ENCODE data around the gene FGFR4.

FGFR4 gene

GRCh38 chr5:177094224-177095087, 7.7 kb downstream of the FGFR4 start:
- no peak overlapping the region for H2AFZ ChIP-seq (ENCODE audit: low read depth, low read length)
- peak overlapping the region; percentile 74 for H2AK5ac ChIP-seq (ENCODE audit: low read length, severe bottlenecking)
- H3K27ac ChIP-seq (ENCODE audit: low read length, poor library complexity, severe bottlenecking): peak overlapping the region; percentile 74
- no peak overlapping the region for H3K4me3 ChIP-seq (ENCODE audit: insufficient read depth in 1 of 2, low read depth in 1 of 2, low read length in 2 of 2)
- no peaks in the 10 kb centered on the region for H3K9me3 ChIP-seq (ENCODE audit: control insufficient read depth, low read length)
- H3K4me1 ChIP-seq (ENCODE audit: control insufficient read depth, insufficient read depth, low read depth, low read length): peaks cover 70% of the 10 kb centered on the region
- peak overlapping the region in 1 of 2 experiments; percentile 85 for H3K14ac ChIP-seq (ENCODE audit: low read length in 2 of 2)
- H2BK12ac ChIP-seq (ENCODE audit: low read length in 2 of 2): peak overlapping the region in 1 of 2 experiments; percentile 79
- peak overlapping the region; percentile 35 for H2BK120ac ChIP-seq (ENCODE audit: low read depth, low read length)
- H3K27me3 ChIP-seq (ENCODE audit: control insufficient read depth in 1 of 2, insufficient read depth in 1 of 2, low read length in 2 of 2): peaks cover 0 to 25% of the 10 kb centered on the region in 2 experiments
- no peak overlapping the region for H3K9ac ChIP-seq (ENCODE audit: low read length)
- peak overlapping the region; percentile 37 for H2BK15ac ChIP-seq (ENCODE audit: low read depth, poor library complexity, severe bottlenecking)
- DNase-seq: peak; percentile 92
- H2BK5ac ChIP-seq (ENCODE audit: low read depth, low read length, poor library complexity, severe bottlenecking): no peak overlapping the region
- H3K18ac ChIP-seq (ENCODE audit: low read depth in 1 of 2, low read length in 2 of 2): peak overlapping the region in 1 of 2 experiments; percentile 86
- H3K23ac ChIP-seq (ENCODE audit: low read length in 2 of 2): no peak overlapping the region
- peak overlapping the region; percentile 52 for H4K91ac ChIP-seq (ENCODE audit: low read length)
- no peak overlapping the region for H3K4ac ChIP-seq (ENCODE audit: low read depth in 1 of 2, low read length in 2 of 2)
- H4K8ac ChIP-seq (ENCODE audit: low read length): no peak overlapping the region
- H3K36me3 ChIP-seq (ENCODE audit: control insufficient read depth in 1 of 2, insufficient read depth in 2 of 2, low read depth in 1 of 2, low read length in 2 of 2): peaks cover 0 to 84% of the 10 kb centered on the region in 2 experiments
- H3K79me1 ChIP-seq (replicated peaks; ENCODE audit: low read length, poor library complexity, severe bottlenecking): peaks cover 9% of the 10 kb centered on the region
- WGBS: 52% methylated on average over 12 of the region's 12 CpGs
- H3K4me2 ChIP-seq (ENCODE audit: low read length, poor library complexity, severe bottlenecking): peak overlapping the region; percentile 24

DNA sequence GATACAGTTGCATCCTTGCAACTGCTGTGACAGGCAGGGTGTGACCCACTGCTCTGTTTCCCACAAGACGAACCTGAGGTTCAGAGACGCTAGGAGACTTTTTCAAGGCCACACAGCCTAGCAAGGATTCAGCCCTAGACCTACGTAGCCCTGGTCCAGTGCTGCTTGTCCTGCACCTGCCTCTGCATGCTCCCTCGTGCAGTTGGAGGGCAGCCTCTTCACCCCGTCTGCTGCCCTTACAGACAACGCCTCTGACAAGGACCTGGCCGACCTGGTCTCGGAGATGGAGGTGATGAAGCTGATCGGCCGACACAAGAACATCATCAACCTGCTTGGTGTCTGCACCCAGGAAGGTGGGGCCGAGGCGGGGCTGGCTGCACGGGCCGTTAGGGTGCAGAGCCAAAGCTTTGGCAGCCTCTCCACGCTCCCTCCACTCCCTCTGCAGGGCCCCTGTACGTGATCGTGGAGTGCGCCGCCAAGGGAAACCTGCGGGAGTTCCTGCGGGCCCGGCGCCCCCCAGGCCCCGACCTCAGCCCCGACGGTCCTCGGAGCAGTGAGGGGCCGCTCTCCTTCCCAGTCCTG, 8.5 kb downstream of the FGFR4 start:
- WGBS: 90% methylated on average over 28 of the region's 28 CpGs
- peak overlapping the region in 1 of 2 experiments; percentile 78 for H3K14ac ChIP-seq (ENCODE audit: low read length in 2 of 2)

DNA sequence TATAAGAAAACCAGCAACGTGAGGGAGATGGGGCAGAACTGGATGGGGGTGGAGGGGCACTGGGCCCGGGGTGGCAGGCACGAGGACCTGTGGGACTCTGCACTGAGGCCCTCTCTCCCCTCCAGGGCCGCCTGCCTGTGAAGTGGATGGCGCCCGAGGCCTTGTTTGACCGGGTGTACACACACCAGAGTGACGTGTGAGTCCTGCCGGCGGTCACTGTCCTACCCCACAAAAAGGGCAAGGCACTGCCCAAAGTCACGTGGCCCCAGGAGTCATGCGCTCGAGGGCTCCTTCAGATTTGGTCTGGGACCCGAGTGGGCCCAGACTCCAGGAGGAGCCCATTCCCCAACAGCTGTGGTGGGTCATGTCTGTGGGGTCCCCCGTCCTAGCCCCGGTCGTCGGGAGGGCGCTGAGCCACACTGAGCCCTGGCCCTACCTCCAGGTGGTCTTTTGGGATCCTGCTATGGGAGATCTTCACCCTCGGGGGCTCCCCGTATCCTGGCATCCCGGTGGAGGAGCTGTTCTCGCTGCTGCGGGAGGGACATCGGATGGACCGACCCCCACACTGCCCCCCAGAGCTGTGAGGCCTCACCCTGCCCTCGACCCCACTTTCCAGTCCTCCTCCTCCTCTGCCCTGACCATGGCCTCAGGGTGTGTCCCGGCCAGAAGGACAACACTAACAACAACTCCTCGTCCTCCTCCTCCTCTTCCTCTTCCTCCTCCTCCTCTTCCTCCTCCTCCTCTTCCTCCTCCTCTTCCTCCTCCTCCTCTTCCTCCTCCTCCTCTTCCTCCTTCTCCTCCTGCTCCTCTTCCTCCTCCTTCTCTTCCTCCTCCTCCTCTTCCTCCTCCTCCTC, 9.7 kb downstream of the FGFR4 start:
- peaks cover 8% of the 10 kb centered on the region for H3K79me1 ChIP-seq (replicated peaks; ENCODE audit: low read length, poor library complexity, severe bottlenecking)
- H3K9me3 ChIP-seq (ENCODE audit: control insufficient read depth, low read length): no peaks in the 10 kb centered on the region
- H3K9ac ChIP-seq (ENCODE audit: low read length): no peak overlapping the region
- H2BK15ac ChIP-seq (ENCODE audit: low read depth, poor library complexity, severe bottlenecking): no peak overlapping the region
- H3K27ac ChIP-seq (ENCODE audit: low read length, poor library complexity, severe bottlenecking): no peak overlapping the region
- H4K8ac ChIP-seq (ENCODE audit: low read length): no peak overlapping the region
- no peak overlapping the region for H2BK5ac ChIP-seq (ENCODE audit: low read depth, low read length, poor library complexity, severe bottlenecking)
- peak overlapping the region in 1 of 2 experiments; percentile 2 for H3K18ac ChIP-seq (ENCODE audit: low read depth in 1 of 2, low read length in 2 of 2)
- peaks cover 0 to 22% of the 10 kb centered on the region in 2 experiments for H3K27me3 ChIP-seq (ENCODE audit: control insufficient read depth in 1 of 2, insufficient read depth in 1 of 2, low read length in 2 of 2)
- H3K4me2 ChIP-seq (ENCODE audit: low read length, poor library complexity, severe bottlenecking): no peak overlapping the region
- H3K4ac ChIP-seq (ENCODE audit: low read depth in 1 of 2, low read length in 2 of 2): peak overlapping the region in 1 of 2 experiments; percentile 12
- no peak overlapping the region for H2AK5ac ChIP-seq (ENCODE audit: low read length, severe bottlenecking)
- WGBS: 89% methylated on average over 28 of the region's 29 CpGs
- no peak overlapping the region for H3K4me3 ChIP-seq (ENCODE audit: insufficient read depth in 1 of 2, low read depth in 1 of 2, low read length in 2 of 2)
- no peak overlapping the region for H4K91ac ChIP-seq (ENCODE audit: low read length)
- no peak overlapping the region for H2AFZ ChIP-seq (ENCODE audit: low read depth, low read length)
- H3K36me3 ChIP-seq (ENCODE audit: control insufficient read depth in 1 of 2, insufficient read depth in 2 of 2, low read depth in 1 of 2, low read length in 2 of 2): peaks cover 0 to 64% of the 10 kb centered on the region in 2 experiments
- peaks cover 70% of the 10 kb centered on the region for H3K4me1 ChIP-seq (ENCODE audit: control insufficient read depth, insufficient read depth, low read depth, low read length)
- no peak overlapping the region for H2BK120ac ChIP-seq (ENCODE audit: low read depth, low read length)
- H3K23ac ChIP-seq (ENCODE audit: low read length in 2 of 2): no peak overlapping the region
- DNase-seq: no peak
- no peak overlapping the region for H3K14ac ChIP-seq (ENCODE audit: low read length in 2 of 2)
- H2BK12ac ChIP-seq (ENCODE audit: low read length in 2 of 2): peak overlapping the region; percentile 31 to 80

More for the DNA sequence above, 8.5 kb downstream of the FGFR4 start:
- Histone ChIP-seq H2BK120ac (ENCODE audit: low read depth, low read length) (peak overlapping the region; percentile 27), H3K23ac (ENCODE audit: low read length in 2 of 2) (no peak overlapping the region), H4K91ac (ENCODE audit: low read length) (peak overlapping the region; percentile 23), H3K79me1 (replicated peaks; ENCODE audit: low read length, poor library complexity, severe bottlenecking) (peaks cover 9% of the 10 kb centered on the region), H3K4me3 (ENCODE audit: insufficient read depth in 1 of 2, low read depth in 1 of 2, low read length in 2 of 2) (no peak overlapping the region), H3K9me3 (ENCODE audit: control insufficient read depth, low read length) (no peaks in the 10 kb centered on the region), H2BK12ac (ENCODE audit: low read length in 2 of 2) (peak overlapping the region; percentile 51 to 79), H2AFZ (ENCODE audit: low read depth, low read length) (no peak overlapping the region), H3K27me3 (ENCODE audit: control insufficient read depth in 1 of 2, insufficient read depth in 1 of 2, low read length in 2 of 2) (peaks cover 0 to 23% of the 10 kb centered on the region in 2 experiments), H3K4me1 (ENCODE audit: control insufficient read depth, insufficient read depth, low read depth, low read length) (peaks cover 66% of the 10 kb centered on the region), H2BK15ac (ENCODE audit: low read depth, poor library complexity, severe bottlenecking) (no peak overlapping the region), H3K9ac (ENCODE audit: low read length) (no peak overlapping the region), H3K18ac (ENCODE audit: low read depth in 1 of 2, low read length in 2 of 2) (peak overlapping the region; percentile 26 to 86), H2AK5ac (ENCODE audit: low read length, severe bottlenecking) (peak overlapping the region; percentile 38), H3K4ac (ENCODE audit: low read depth in 1 of 2, low read length in 2 of 2) (peak overlapping the region; percentile 16 to 24), H3K27ac (ENCODE audit: low read length, poor library complexity, severe bottlenecking) (peak overlapping the region; percentile 74), H4K8ac (ENCODE audit: low read length) (peak overlapping the region; percentile 45), H2BK5ac (ENCODE audit: low read depth, low read length, poor library complexity, severe bottlenecking) (peak overlapping the region; percentile 26), H3K36me3 (ENCODE audit: control insufficient read depth in 1 of 2, insufficient read depth in 2 of 2, low read depth in 1 of 2, low read length in 2 of 2) (peaks cover 0 to 76% of the 10 kb centered on the region in 2 experiments), H3K4me2 (ENCODE audit: low read length, poor library complexity, severe bottlenecking) (no peak overlapping the region)
- DNase-seq: no peak
